GM23338 (cell line): ENCODE data around the gene AVPR1A. TPM values are rescaled to one million over a fixed set of nuclear protein-coding genes. Genes with fewer than 3 reads are reported as not detected.

Experiments used
- ATAC-seq: fragments of 200-7000 bp; cut with Tn5 transposase; 3 replicates; pipeline ENCODE4 v1.9.1; 2020
- DNase-seq: peaks from one replicate; pipeline ENCODE4 v3.0.0-alpha.2; 2015; ENCODE audit warnings: low spot score
- H2AFZ ChIP-seq: fragments of 200-600 bp; sonication (generic); 2 replicates; pipeline ENCODE4 v1.8.0; 2016; ENCODE audit warnings: antibody characterized with exemption, mild to moderate bottlenecking, moderate library complexity
- H3F3A ChIP-seq: fragments of 200-600 bp; sonication (generic); replicated peaks from 2 replicates; pipeline ENCODE4 v1.8.0; 2017; ENCODE audit warnings: antibody characterized with exemption, mixed run types, low read depth
- H3K27ac ChIP-seq: fragments of 200-600 bp; sonication (generic); 2 replicates; pipeline ENCODE4 v1.6.1; 2016; ENCODE audit warnings: low read depth
- H3K27me3 ChIP-seq: fragments of 200-600 bp; sonication (generic); 2 replicates; pipeline ENCODE4 v1.8.0; 2016; ENCODE audit warnings: mild to moderate bottlenecking, mixed run types, moderate library complexity; ENCODE audit not compliant: insufficient read depth
- H3K36me3 ChIP-seq: fragments of 200-600 bp; sonication (generic); 2 replicates; pipeline ENCODE4 v1.8.0; 2016; ENCODE audit warnings: mild to moderate bottlenecking; ENCODE audit not compliant: insufficient read depth
- H3K4me1 ChIP-seq: fragments of 200-600 bp; sonication (generic); 2 replicates; pipeline ENCODE4 v1.8.0; 2016; ENCODE audit warnings: mild to moderate bottlenecking, moderate library complexity; ENCODE audit not compliant: insufficient read depth
- H3K4me2 ChIP-seq: fragments of 200-600 bp; sonication (generic); 2 replicates; pipeline ENCODE4 v1.7.1; 2017; ENCODE audit warnings: mixed run types
- H3K4me3 ChIP-seq: fragments of 200-600 bp; sonication (generic); 2 replicates; pipeline ENCODE4 v1.6.1; 2016; ENCODE audit warnings: mixed run types
- H3K79me2 ChIP-seq: fragments of 200-600 bp; sonication (generic); replicated peaks from 2 replicates; pipeline ENCODE4 v1.8.0; 2017; ENCODE audit warnings: mild to moderate bottlenecking; ENCODE audit not compliant: insufficient read depth
- H3K9me2 ChIP-seq: fragments of 200-600 bp; sonication (generic); 2 replicates; pipeline ENCODE4 v1.8.0; 2017; ENCODE audit not compliant: insufficient read depth
- H4K20me1 ChIP-seq: fragments of 200-600 bp; sonication (generic); replicated peaks from 2 replicates; pipeline ENCODE4 v1.8.0; 2017; ENCODE audit warnings: mild to moderate bottlenecking; ENCODE audit not compliant: insufficient read depth
- H3K27ac Mint-ChIP-seq: 2 replicates; pipeline ENCODE4 v1.8.0; 2020; ENCODE audit warnings: inconsistent platforms, mild to moderate bottlenecking, moderate library complexity, mixed read lengths
- H3K27me3 Mint-ChIP-seq: 3 replicates; pipeline ENCODE4 v1.8.0; 2022; ENCODE audit warnings: low read depth, mild to moderate bottlenecking, moderate library complexity, mixed read lengths, inconsistent platforms; ENCODE audit not compliant: insufficient read depth, poor library complexity
- H3K36me3 Mint-ChIP-seq: 3 replicates; pipeline ENCODE4 v1.8.0; 2021; ENCODE audit warnings: low read depth, mild to moderate bottlenecking, inconsistent platforms, moderate library complexity, mixed read lengths
- H3K4me1 Mint-ChIP-seq: 3 replicates; pipeline ENCODE4 v1.8.0; 2020; ENCODE audit warnings: mild to moderate bottlenecking, inconsistent platforms, mixed read lengths
- H3K4me3 Mint-ChIP-seq: 3 replicates; pipeline ENCODE4 v1.8.0; 2021; ENCODE audit warnings: moderate library complexity, mild to moderate bottlenecking, inconsistent platforms, mixed read lengths
- H3K9me3 Mint-ChIP-seq: 3 replicates; pipeline ENCODE4 v1.8.0; 2020; ENCODE audit warnings: moderate library complexity, mild to moderate bottlenecking, inconsistent platforms, mixed read lengths
- CREB1 ChIP-seq: fragments of 250-450 bp; sonication (Bioruptor Pico); IDR thresholded peaks from 2 replicates; pipeline ENCODE4 v1.5.0; 2020; ENCODE audit warnings: low read depth, mild to moderate bottlenecking, moderate library complexity
- CTCF ChIP-seq, 2 experiments: fragments of 200-600 bp in 1 of 2; sonication (generic) in 1 of 2; conservative IDR thresholded peaks; 2 replicates each; pipeline versions ENCODE4 v1.5.1 to v1.6.1; 2016 to 2017; ENCODE audit warnings: antibody characterized with exemption in 2 of 2, low read depth in 2 of 2, mild to moderate bottlenecking in 2 of 2, moderate library complexity in 1 of 2
- ETS1 ChIP-seq: IDR thresholded peaks from 2 replicates; pipeline ENCODE4 v1.6.1; 2016; ENCODE audit warnings: antibody characterized with exemption
- EZH2 ChIP-seq: fragments of 200-600 bp; sonication (generic); IDR thresholded peaks from one replicate; pipeline ENCODE4 v1.8.0; 2017; ENCODE audit warnings: antibody characterized with exemption, mild to moderate bottlenecking, low read depth; ENCODE audit not compliant: unreplicated experiment
- EZH2phosphoT487 ChIP-seq: fragments of 200-600 bp; sonication (generic); IDR thresholded peaks from one replicate; pipeline ENCODE4 v1.8.1; 2018; ENCODE audit warnings: antibody characterized with exemption; ENCODE audit not compliant: unreplicated experiment
- JUNB ChIP-seq: IDR thresholded peaks from one replicate; pipeline ENCODE4 v1.6.1; 2016; ENCODE audit warnings: antibody characterized with exemption; ENCODE audit not compliant: unreplicated experiment
- NANOG ChIP-seq: IDR thresholded peaks from 2 replicates; pipeline ENCODE4 v1.6.1; 2016; ENCODE audit warnings: antibody characterized with exemption, borderline replicate concordance
- POLR2AphosphoS5 ChIP-seq: IDR thresholded peaks from 2 replicates; pipeline ENCODE4 v1.6.1; 2016; ENCODE audit warnings: antibody characterized with exemption, low read depth
- STAT1 ChIP-seq: IDR thresholded peaks from one replicate; pipeline ENCODE4 v1.6.1; 2016; ENCODE audit warnings: antibody characterized with exemption; ENCODE audit not compliant: unreplicated experiment
- ZNF114 ChIP-seq: fragments of 250-450 bp; sonication (Bioruptor Pico); IDR thresholded peaks from 2 replicates; pipeline ENCODE4 v1.5.0; 2020; ENCODE audit warnings: mild to moderate bottlenecking, moderate library complexity
- ZNF331 ChIP-seq: fragments of 250-450 bp; sonication (Bioruptor Pico); IDR thresholded peaks from 2 replicates; pipeline ENCODE4 v1.5.0; 2020; ENCODE audit warnings: low read depth, mild to moderate bottlenecking, moderate library complexity
- polyA plus RNA-seq: library from polyadenylated mRNA; unstranded; fragments of >200 nt; fragmentation: Nextera tagmentation; extraction: Ambion mirVana; gene quantifications from 2 replicates; pipeline ENCODE4 v1.2.1, GENCODE V29; 2016
- total RNA-seq: library from RNA; depleted of rRNA; stranded (reverse); fragments of >200 nt; shearing (Covaris generic); gene quantifications from 2 replicates; pipeline ENCODE4 v1.2.3, GENCODE V29; 2014
- TF ChIP-seq, protein P1 (sequence below): fragments of 250-450 bp; sonication (Bioruptor Pico); IDR thresholded peaks from 2 replicates; pipeline ENCODE4 v1.5.0; 2020; ENCODE audit warnings: mild to moderate bottlenecking, moderate library complexity
- TF ChIP-seq, protein P2 (sequence below): IDR thresholded peaks from one replicate; pipeline ENCODE4 v1.6.1; 2018; ENCODE audit warnings: antibody characterized with exemption; ENCODE audit not compliant: unreplicated experiment

The AVPR1A gene
- total and polyA plus RNA-seq, 2 experiments from 2014 or later: 0.24 TPM; not detected in 1

GRCh38 chr12:63101920-63102319 lies 49.1 kb downstream of the AVPR1A start:
- TF ChIP-seq ETS1 (no peak), STAT1 (no peak), NANOG (no peak), ZNF114 (CRISPR knock-in tag) (no peak), EZH2 (no peak), EZH2phosphoT487 (no peak), CREB1 (CRISPR knock-in tag) (no peak), JUNB (no peak), ZNF331 (no peak), CTCF (conservative IDR thresholded peaks at IDR 0.05; ENCODE audit: low read depth in 2 of 2) (no peak), POLR2AphosphoS5 (no peak)
- TF ChIP-seq, protein P1, sequence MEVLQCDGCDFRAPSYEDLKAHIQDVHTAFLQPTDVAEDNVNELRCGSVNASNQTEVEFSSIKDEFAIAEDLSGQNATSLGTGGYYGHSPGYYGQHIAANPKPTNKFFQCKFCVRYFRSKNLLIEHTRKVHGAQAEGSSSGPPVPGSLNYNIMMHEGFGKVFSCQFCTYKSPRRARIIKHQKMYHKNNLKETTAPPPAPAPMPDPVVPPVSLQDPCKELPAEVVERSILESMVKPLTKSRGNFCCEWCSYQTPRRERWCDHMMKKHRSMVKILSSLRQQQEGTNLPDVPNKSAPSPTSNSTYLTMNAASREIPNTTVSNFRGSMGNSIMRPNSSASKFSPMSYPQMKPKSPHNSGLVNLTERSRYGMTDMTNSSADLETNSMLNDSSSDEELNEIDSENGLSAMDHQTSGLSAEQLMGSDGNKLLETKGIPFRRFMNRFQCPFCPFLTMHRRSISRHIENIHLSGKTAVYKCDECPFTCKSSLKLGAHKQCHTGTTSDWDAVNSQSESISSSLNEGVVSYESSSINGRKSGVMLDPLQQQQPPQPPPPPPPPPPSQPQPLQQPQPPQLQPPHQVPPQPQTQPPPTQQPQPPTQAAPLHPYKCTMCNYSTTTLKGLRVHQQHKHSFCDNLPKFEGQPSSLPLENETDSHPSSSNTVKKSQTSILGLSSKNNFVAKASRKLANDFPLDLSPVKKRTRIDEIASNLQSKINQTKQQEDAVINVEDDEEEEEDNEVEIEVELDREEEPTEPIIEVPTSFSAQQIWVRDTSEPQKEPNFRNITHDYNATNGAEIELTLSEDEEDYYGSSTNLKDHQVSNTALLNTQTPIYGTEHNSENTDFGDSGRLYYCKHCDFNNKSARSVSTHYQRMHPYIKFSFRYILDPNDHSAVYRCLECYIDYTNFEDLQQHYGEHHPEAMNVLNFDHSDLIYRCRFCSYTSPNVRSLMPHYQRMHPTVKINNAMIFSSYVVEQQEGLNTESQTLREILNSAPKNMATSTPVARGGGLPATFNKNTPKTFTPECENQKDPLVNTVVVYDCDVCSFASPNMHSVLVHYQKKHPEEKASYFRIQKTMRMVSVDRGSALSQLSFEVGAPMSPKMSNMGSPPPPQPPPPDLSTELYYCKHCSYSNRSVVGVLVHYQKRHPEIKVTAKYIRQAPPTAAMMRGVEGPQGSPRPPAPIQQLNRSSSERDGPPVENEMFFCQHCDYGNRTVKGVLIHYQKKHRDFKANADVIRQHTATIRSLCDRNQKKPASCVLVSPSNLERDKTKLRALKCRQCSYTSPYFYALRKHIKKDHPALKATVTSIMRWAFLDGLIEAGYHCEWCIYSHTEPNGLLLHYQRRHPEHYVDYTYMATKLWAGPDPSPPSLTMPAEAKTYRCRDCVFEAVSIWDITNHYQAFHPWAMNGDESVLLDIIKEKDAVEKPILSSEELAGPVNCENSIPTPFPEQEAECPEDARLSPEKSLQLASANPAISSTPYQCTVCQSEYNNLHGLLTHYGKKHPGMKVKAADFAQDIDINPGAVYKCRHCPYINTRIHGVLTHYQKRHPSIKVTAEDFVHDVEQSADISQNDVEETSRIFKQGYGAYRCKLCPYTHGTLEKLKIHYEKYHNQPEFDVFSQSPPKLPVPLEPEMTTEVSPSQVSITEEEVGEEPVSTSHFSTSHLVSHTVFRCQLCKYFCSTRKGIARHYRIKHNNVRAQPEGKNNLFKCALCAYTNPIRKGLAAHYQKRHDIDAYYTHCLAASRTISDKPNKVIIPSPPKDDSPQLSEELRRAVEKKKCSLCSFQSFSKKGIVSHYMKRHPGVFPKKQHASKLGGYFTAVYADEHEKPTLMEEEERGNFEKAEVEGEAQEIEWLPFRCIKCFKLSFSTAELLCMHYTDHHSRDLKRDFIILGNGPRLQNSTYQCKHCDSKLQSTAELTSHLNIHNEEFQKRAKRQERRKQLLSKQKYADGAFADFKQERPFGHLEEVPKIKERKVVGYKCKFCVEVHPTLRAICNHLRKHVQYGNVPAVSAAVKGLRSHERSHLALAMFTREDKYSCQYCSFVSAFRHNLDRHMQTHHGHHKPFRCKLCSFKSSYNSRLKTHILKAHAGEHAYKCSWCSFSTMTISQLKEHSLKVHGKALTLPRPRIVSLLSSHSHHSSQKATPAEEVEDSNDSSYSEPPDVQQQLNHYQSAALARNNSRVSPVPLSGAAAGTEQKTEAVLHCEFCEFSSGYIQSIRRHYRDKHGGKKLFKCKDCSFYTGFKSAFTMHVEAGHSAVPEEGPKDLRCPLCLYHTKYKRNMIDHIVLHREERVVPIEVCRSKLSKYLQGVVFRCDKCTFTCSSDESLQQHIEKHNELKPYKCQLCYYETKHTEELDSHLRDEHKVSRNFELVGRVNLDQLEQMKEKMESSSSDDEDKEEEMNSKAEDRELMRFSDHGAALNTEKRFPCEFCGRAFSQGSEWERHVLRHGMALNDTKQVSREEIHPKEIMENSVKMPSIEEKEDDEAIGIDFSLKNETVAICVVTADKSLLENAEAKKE (CRISPR knock-in tag): no peak
- TF ChIP-seq, protein P2, sequence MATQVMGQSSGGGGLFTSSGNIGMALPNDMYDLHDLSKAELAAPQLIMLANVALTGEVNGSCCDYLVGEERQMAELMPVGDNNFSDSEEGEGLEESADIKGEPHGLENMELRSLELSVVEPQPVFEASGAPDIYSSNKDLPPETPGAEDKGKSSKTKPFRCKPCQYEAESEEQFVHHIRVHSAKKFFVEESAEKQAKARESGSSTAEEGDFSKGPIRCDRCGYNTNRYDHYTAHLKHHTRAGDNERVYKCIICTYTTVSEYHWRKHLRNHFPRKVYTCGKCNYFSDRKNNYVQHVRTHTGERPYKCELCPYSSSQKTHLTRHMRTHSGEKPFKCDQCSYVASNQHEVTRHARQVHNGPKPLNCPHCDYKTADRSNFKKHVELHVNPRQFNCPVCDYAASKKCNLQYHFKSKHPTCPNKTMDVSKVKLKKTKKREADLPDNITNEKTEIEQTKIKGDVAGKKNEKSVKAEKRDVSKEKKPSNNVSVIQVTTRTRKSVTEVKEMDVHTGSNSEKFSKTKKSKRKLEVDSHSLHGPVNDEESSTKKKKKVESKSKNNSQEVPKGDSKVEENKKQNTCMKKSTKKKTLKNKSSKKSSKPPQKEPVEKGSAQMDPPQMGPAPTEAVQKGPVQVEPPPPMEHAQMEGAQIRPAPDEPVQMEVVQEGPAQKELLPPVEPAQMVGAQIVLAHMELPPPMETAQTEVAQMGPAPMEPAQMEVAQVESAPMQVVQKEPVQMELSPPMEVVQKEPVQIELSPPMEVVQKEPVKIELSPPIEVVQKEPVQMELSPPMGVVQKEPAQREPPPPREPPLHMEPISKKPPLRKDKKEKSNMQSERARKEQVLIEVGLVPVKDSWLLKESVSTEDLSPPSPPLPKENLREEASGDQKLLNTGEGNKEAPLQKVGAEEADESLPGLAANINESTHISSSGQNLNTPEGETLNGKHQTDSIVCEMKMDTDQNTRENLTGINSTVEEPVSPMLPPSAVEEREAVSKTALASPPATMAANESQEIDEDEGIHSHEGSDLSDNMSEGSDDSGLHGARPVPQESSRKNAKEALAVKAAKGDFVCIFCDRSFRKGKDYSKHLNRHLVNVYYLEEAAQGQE: no peak
- Mint-ChIP-seq H3K9me3 (no peaks in the 10 kb centered on the region), H3K36me3 (no peaks in the 10 kb centered on the region), H3K27ac (no peak overlapping the region), H3K4me3 (no peak overlapping the region), H3K27me3 (peaks cover 2% of the 10 kb centered on the region), H3K4me1 (no peaks in the 10 kb centered on the region)
- Histone ChIP-seq H2AFZ (no peak overlapping the region), H3K4me3 (no peak overlapping the region), H3K4me2 (no peak overlapping the region), H3K27me3 (no peaks in the 10 kb centered on the region), H3K79me2 (no peaks in the 10 kb centered on the region), H3K4me1 (no peaks in the 10 kb centered on the region), H3K9me2 (no peaks in the 10 kb centered on the region), H3K36me3 (no peaks in the 10 kb centered on the region), H3F3A (no peaks in the 10 kb centered on the region), H3K27ac (no peak overlapping the region), H4K20me1 (no peaks in the 10 kb centered on the region)
- ATAC-seq: no peak
- DNase-seq: no peak
